ENCODE data around the gene PPM1F.

DNA sequence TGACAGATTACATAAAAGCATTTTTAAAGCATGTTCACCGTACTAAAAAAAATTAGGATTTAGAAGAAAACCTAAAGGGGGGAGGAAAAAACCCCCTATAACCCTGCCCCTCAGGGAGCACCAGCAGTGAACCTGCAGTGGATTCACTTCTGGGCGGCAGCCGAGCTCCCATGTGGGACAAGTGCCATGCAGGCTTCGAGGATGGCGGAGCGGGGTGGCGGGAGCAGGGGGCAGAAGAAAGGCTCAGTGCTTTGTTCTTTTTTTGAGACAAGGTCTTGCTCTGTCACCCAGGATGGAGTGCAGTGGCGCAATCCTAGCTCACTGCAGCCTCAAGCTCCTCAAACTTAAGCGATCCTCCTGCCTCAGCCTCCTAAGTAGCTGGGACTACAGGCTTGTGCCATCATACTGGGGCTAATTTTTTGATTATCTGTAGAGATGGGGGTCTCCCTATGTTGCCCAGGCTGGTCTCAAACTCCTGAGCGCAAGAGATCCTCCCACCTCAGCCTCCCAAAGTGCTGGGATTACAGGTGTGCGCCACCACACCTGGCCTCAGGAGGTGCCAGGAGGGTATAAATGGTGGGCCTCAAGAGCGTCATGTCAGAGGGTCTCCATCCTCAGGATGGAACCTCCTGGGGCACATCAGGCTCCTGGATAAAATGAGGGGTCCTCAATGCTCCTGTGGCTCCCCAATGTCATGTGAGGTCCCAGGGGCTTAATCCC lies 34.0 kb downstream of the PPM1F start:
- TF ChIP-seq HDAC2 (IDR thresholded peaks at IDR 0.05) = no peak
- TF ChIP-seq, protein P1, sequence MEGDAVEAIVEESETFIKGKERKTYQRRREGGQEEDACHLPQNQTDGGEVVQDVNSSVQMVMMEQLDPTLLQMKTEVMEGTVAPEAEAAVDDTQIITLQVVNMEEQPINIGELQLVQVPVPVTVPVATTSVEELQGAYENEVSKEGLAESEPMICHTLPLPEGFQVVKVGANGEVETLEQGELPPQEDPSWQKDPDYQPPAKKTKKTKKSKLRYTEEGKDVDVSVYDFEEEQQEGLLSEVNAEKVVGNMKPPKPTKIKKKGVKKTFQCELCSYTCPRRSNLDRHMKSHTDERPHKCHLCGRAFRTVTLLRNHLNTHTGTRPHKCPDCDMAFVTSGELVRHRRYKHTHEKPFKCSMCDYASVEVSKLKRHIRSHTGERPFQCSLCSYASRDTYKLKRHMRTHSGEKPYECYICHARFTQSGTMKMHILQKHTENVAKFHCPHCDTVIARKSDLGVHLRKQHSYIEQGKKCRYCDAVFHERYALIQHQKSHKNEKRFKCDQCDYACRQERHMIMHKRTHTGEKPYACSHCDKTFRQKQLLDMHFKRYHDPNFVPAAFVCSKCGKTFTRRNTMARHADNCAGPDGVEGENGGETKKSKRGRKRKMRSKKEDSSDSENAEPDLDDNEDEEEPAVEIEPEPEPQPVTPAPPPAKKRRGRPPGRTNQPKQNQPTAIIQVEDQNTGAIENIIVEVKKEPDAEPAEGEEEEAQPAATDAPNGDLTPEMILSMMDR (IDR thresholded peaks at IDR 0.05) = no peak
- TF ChIP-seq, protein P2, sequence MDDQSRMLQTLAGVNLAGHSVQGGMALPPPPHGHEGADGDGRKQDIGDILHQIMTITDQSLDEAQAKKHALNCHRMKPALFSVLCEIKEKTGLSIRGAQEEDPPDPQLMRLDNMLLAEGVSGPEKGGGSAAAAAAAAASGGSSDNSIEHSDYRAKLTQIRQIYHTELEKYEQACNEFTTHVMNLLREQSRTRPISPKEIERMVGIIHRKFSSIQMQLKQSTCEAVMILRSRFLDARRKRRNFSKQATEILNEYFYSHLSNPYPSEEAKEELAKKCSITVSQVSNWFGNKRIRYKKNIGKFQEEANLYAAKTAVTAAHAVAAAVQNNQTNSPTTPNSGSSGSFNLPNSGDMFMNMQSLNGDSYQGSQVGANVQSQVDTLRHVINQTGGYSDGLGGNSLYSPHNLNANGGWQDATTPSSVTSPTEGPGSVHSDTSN (IDR thresholded peaks at IDR 0.05) = no peak
- TF ChIP-seq, protein P3, sequence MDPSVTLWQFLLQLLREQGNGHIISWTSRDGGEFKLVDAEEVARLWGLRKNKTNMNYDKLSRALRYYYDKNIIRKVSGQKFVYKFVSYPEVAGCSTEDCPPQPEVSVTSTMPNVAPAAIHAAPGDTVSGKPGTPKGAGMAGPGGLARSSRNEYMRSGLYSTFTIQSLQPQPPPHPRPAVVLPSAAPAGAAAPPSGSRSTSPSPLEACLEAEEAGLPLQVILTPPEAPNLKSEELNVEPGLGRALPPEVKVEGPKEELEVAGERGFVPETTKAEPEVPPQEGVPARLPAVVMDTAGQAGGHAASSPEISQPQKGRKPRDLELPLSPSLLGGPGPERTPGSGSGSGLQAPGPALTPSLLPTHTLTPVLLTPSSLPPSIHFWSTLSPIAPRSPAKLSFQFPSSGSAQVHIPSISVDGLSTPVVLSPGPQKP (IDR thresholded peaks at IDR 0.05; ENCODE audit: low read depth, low read length) = no peak
- TF ChIP-seq GATA3 (IDR thresholded peaks at IDR 0.05; ENCODE audit: borderline replicate concordance) = no peak
- TF ChIP-seq SMC3 (IDR thresholded peaks at IDR 0.05) = no peak
- TF ChIP-seq, protein P4, sequence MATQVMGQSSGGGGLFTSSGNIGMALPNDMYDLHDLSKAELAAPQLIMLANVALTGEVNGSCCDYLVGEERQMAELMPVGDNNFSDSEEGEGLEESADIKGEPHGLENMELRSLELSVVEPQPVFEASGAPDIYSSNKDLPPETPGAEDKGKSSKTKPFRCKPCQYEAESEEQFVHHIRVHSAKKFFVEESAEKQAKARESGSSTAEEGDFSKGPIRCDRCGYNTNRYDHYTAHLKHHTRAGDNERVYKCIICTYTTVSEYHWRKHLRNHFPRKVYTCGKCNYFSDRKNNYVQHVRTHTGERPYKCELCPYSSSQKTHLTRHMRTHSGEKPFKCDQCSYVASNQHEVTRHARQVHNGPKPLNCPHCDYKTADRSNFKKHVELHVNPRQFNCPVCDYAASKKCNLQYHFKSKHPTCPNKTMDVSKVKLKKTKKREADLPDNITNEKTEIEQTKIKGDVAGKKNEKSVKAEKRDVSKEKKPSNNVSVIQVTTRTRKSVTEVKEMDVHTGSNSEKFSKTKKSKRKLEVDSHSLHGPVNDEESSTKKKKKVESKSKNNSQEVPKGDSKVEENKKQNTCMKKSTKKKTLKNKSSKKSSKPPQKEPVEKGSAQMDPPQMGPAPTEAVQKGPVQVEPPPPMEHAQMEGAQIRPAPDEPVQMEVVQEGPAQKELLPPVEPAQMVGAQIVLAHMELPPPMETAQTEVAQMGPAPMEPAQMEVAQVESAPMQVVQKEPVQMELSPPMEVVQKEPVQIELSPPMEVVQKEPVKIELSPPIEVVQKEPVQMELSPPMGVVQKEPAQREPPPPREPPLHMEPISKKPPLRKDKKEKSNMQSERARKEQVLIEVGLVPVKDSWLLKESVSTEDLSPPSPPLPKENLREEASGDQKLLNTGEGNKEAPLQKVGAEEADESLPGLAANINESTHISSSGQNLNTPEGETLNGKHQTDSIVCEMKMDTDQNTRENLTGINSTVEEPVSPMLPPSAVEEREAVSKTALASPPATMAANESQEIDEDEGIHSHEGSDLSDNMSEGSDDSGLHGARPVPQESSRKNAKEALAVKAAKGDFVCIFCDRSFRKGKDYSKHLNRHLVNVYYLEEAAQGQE (IDR thresholded peaks at IDR 0.05) = no peak
